Stimulated activated CD8-positive, alpha-beta memory T cell treated with anti-CD3 and anti-CD28 coated beads, Interleukin-15, amount 100 ng/mL, for 24 hours (primary cell): ENCODE data around the gene MICAL2.

ENCODE experiments used
- DNase-seq: peaks from one replicate; pipeline ENCODE4 v3.0.0-alpha.2; 2020; ENCODE audit warnings: low read depth

The MICAL2 gene

DNA sequence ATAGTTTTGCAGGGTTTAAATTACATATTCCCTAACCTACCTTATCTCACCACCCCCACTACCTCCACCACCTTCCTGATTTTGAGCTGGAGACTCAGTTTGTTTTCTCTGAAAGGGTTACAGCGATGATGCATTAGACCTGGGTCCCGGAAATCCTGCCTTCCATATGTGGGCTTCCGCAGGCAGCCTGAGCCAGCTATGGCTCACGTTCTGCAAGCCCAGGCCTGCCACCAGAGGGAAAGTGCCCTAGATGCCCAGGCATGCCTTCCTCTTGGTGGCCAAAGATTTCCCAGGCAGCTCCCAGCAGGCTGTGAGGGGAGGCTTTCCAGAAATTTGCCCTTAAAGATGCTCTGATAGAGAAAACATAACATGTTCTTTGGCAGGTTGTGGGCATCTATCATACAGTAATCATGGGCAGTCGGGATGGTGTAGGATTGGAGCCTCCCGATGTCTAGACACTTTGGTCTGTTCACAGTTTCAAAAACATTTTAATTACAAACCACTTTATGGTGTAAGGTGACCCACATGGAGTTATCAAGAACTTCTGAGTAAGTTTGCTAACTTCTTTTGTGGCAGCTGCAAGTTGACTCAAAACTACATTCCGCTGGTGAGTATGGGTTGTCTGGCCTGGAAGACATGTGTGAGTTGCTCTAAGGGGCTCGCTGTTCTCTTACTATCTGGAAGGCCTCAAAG lies 79.3 kb downstream of the MICAL2 start:
- no peak for DNase-seq

GRCh38 chr11:12190511-12190910 lies 80.1 kb downstream of the MICAL2 start:
- no peak for DNase-seq

DNA sequence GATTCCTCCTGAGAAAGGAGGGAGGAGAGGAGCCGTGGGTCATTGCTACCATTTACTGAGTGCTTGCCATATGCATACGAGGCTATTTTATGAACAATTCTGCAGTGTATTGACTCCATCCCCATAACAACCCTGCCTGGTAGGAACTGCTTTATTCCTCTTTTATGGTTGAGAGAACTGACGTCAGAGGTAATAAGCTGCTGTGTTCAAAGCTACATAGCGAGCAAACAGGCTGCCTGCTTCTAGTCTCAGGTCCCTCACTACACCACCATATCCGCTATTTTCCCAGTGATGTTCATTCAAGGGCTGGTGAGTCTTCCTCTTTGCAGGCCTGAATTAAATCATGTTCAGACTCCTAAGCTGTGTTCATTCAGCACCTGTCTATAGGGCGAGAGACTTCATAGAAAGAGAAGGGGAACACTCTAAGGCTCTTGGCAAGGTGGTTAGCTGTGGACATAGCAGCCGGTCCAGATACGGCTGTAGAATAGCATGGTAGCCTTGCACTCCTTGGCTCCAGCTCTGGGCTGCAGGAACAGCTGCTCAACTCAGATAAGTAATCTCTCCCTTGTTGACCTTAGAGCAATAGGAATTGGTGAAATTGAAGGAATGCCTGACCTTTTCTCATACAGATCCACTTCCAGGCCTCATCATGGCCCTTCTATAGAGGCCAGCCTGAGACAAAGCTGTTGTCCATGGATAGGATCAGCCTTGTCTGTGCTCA lies 82.6 kb downstream of the MICAL2 start:
- no peak for DNase-seq

DNA sequence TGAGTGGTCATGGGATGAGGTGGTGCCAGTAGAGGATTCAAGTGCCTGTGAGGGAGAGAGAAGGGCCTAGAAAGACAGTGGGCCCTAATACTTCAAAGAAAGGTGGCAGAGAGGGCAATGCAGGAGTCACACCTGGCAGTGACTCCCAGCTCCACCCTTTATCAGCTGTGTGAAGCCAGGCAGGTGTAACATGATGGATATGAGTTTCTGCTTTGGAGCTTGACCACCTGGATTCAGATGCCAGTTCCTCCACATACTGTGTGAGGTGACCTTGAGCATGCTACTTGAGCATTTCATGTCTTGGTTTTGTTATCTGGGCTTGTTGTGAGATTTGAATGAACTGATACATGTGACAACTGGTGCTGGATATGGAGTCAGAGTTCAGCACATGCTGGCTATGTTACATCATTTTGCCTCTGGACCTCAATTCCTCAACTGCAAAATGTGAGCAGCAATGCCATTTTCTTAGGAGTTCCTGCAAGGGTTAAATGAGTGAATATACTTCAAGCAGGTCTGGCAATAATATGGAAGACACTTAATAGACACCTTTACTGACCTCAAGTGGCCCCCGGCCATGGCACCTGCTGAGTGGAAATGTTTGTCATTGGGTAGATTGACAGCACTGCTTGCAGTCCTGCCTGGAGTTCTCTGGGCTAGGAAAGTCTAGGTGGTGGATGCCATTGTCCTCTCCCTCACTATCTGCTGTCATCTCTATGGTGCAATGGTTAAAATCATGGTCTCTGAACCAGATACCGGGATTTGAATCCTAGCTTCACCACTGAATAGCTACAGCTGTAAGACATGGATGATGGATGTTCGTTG lies 83.3 kb downstream of the MICAL2 start:
- no peak for DNase-seq

DNA sequence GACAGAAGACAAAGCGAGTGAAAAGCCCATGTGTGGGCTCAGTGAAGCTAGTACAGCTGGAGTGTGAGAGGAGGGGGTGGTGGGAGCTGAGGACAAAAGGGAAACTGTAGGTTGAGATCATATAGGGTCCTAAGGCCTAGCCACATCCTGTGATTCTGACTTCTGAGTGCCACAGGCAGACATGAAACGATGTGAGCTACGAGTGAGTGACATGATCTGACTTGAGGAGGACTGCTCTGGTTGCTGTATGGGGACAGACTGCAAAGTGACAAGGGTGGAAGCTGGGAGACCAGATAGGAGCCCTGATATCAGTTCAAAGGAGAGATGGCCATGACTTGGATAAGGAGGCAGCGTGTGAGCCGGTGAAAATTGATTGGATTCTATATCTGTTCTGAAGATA lies 85.4 kb downstream of the MICAL2 start:
- no peak for DNase-seq

- DNase-seq = no peak
Measured at GRCh38 chr11:12196308-12196707, 85.9 kb downstream of the MICAL2 start.

- no peak for DNase-seq
Measured at GRCh38 chr11:12196872-12197271, 86.5 kb downstream of the MICAL2 start.

DNA sequence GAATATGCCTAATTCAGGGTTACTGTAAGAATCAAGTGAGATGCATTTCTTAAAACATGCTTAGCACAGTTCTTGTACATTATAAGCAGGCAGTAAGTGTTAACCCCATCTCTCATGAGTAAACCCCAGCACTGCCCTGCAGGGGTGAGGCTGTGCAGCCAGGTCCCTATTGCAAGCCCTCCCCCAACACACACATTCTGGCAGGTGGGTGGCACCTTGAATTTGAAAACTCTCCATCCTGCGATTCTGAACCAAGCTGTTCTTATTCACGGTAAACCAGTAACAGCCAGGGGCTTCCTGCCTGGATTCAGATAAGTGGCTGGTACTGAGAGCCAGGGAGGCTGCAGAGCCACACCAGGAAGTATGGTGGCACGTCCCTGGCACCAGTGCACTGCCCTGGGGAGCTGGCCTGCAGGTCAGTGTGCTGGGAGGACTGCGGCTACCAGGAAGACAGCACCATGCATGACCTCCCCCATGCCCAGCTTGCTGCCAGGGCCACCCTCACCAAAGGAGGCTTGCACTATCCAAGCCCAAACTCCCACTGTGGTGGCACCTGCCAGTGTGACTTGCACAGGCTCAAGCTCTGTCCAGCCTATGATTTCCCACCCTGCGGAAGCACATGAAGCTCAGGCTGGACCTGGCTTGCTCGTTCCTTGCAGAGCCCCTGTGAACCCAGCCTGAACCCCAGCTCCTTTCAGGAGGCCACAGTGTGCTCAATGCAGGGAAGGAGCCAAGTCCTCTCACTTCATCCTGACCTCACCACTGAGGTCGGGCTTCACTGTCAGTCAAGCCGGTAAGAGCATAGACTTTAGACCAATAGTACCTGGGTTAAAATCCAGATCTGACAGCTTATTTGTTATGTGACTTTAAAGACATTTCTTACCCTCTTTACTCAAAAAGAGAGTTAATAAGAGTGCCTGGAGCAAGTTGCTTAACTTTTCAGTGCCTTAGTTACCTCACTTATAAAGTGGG lies 88.1 kb downstream of the MICAL2 start:
- no peak for DNase-seq

DNA sequence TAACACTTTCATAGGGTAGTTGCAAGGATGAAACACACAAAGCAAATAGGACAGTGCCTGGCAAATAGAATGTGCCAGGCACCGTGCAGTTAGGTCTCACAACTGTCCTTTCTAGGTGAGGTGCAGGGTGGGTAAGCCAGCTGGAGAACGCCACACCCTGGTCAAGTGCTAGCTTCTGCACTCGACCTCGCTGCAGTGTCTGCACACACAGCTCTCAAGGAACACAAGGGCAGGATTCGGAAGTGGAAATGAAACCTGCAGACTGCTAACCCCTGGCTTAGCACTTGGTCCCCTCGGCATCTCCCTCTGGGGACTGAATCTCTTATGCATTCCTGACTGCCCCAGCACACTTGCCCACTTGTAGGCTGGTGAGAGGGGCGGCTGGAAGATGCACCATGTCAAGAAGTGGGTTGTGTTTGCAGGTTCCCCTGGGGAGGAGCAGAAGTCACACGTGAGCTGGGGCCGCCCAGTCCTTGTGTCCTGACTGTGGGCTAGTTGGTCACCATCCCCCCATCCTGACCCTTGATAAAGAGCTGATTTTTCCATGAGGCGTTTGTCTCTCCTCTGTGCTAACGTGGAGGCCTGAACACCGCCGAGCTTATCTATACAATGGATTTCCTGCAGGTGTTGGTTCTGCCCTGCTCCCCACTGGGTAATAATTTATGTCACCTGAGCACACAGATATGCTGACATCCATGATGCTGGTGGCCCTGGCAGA lies 89.0 kb downstream of the MICAL2 start:
- no peak for DNase-seq

DNA sequence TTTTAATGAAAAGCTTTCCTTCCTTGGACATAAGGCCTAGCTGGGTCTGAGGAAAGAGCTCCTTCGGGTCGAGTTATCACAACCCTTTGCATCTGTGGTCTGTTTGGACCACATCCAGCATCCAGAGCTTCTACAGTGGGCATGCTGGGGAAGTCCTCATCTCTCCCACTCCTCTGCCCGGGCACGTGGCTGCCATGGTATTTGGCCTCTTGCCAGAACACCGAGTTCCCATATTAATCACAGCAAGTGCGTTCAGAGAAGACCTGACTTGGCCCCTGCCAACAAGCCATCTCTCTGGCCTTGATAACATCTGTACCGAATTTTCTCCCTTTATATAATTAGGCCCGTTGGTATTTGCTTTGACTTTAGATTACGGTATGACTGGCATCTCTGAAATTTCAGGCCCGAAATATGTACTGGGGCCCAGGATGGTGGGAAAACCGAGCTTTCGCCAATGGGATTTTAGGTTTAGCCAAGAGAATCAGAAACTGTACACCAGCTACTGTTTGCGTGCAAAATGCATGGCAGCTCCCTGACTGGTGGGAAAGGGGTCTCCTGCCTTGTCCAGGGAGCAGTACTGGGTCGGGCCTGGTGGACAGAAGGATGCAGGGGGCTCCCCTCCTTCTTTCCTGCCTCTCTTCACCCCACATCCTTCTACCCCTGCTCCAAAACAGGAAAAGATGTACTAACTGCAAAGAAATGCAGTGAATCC lies 90.0 kb downstream of the MICAL2 start:
- no peak for DNase-seq

- DNase-seq = no peak
Measured at GRCh38 chr11:12200991-12201985, 90.9 kb downstream of the MICAL2 start.

- DNase-seq = no peak
Measured at GRCh38 chr11:12202661-12203310, 92.4 kb downstream of the MICAL2 start.

DNA sequence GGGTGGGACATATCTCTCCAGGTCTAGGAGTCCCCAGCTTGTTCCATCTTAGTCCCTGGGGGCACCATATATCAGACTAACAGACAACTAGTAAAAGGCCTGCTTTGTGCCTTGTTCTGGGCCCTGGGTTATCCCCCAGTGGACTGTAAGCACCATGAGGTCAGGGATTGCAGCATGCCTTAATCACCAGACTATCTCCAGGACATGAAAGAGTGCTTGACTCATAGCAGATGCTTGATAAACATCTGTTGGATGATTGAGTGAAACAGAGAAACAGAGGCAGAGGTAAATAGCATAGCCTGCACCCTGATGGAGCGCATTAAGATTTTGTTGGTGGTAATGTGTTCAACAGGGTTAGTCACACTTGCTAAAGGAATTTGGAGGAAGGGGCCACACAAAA lies 94.1 kb downstream of the MICAL2 start:
- DNase-seq = no peak

DNA sequence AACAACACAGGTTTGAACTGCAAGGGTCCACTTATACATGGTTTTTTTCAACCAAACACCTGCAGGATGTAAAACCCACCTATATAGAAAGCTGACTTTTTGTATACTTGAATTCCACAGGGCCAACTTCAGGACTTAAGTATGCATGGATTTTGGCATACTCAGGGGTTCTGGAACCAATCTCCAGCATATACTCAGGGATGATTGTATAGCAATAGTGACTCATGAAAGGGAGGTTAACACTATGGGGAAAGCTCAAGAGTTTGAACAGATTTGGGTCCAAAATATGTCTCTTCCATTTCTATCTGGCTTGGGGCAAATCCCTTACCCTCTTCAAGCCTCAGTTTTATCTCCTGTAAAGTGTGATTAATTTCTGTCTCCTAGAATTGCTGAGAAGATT lies 94.9 kb downstream of the MICAL2 start:
- DNase-seq = no peak

- DNase-seq = no peak
Measured at GRCh38 chr11:12206529-12206928, 96.1 kb downstream of the MICAL2 start.

DNA sequence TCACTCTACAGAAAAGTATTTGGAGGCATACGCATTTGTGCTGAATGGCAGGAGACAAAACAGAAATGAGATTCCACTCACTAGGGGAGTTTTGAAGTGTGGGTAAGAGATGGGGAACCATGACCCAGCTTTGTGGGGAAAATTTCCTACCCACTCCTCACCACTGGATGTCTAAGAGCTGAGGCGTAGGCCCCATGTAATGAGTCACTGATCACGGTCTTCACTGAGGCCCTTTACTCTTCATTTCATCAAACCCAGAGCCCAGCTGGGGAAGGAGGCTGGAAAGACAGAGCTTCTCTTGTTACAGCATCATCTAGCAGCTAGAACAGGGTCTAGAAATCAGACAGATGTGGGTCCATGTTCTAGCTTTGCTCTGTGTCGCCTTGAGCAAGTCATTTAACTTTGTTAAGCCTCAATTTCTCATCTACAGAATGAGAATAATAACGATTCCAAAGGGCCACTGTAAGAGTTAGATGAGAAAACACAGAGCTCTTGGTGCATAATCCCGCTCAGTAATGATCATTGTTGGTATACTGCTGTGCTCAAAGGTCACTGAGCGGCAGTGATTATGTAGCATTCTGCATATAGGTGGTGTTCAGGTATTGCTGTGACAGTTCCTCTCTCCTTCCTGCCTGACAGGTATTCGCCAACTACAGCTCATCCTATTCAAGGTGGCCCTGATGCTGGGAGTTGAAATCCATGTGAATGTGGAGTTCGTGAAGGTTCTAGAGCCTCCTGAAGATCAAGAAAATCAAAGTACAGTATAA lies 97.2 kb downstream of the MICAL2 start:
- no peak for DNase-seq

DNA sequence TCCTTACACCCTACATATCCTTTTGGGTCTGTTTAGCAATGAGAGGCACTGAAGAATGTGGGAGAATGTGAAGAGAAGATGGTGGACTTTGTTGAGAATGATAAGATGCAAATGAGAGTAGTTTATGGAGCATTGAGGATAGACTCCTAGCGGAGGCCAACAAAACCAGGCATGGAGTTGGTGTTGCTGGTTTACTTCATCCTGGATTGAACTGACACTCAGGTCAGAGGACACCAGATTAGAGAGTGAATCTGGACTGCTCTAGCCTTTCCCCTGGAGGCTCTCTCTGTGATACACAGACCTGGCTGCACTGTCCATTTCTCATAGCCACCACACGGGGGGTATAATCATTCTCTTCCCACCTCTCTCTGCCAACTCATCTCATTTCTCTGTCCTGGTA lies 98.7 kb downstream of the MICAL2 start:
- no peak for DNase-seq

DNA sequence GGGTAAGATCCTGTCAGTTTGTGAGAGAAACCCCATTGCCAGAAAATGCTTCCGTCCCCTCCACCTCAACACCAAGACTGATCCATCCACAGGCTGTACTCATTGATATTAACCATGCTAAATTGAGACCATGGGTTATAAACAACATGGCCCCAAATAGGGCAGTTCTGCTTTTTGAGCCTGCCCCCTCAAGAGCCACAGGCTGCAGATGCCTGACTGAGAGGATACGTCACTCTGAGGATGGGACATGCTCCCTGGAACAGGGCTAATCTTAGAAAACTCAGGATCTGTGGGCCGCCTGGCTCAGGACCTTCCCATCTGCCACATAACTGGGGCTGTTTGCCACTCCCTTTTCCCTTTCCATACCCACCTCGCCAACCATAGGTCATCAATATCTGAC lies 99.8 kb downstream of the MICAL2 start:
- DNase-seq = no peak
